NT2/D1 (cell line): ENCODE results near the gene WASF2.
A peak's percentile ranks its signal among the peaks of the same experiment; 100 is the strongest.
"Not testable (repeated sequence)": the region's sequence is repeated elsewhere in the genome, so short reads cannot be mapped to it uniquely, and the experiment has no call there.

Source experiments
- DNase-seq: peaks from one replicate; pipeline ENCODE4 v3.0.0-alpha.2; 2011; ENCODE audit warnings: low read depth, low spot score
- H3K27me3 ChIP-seq: 2 replicates; pipeline ENCODE4 v1.6.0; 2011; ENCODE audit warnings: mild to moderate bottlenecking; ENCODE audit not compliant: insufficient read length, insufficient read depth
- H3K36me3 ChIP-seq: 2 replicates; pipeline ENCODE4 v1.6.1; 2011; ENCODE audit warnings: mild to moderate bottlenecking, low read length, mixed read lengths; ENCODE audit not compliant: insufficient read depth, insufficient read length
- H3K4me1 ChIP-seq: 2 replicates; pipeline ENCODE4 v1.5.1; 2011; ENCODE audit not compliant: insufficient read depth, insufficient read length
- H3K4me3 ChIP-seq: 2 replicates; pipeline ENCODE4 v1.5.1; 2011; ENCODE audit warnings: low read depth; ENCODE audit not compliant: insufficient read length
- H3K9ac ChIP-seq: 2 replicates; pipeline ENCODE4 v1.6.0; 2011; ENCODE audit warnings: low read depth; ENCODE audit not compliant: insufficient read length
- H3K9me3 ChIP-seq: 2 replicates; pipeline ENCODE4 v1.5.1; 2011; ENCODE audit warnings: mild to moderate bottlenecking, low read length; ENCODE audit not compliant: insufficient read depth
- SUZ12 ChIP-seq: IDR thresholded peaks from 2 replicates; pipeline ENCODE4 v1.6.1; 2011; ENCODE audit not compliant: insufficient read length, insufficient read depth; ENCODE audit errors: extremely low read depth
- YY1 ChIP-seq: IDR thresholded peaks from 2 replicates; pipeline ENCODE4 v1.6.1; 2011; ENCODE audit not compliant: insufficient read length, insufficient read depth
- ZNF274 ChIP-seq: IDR thresholded peaks from 2 replicates; pipeline ENCODE4 v1.6.1; 2011; ENCODE audit warnings: mild to moderate bottlenecking, low read depth, low read length

Gene WASF2

GRCh38 chr1:27394925-27395324, 95.0 kb downstream of the WASF2 start:
- Histone ChIP-seq H3K4me1 (peaks cover 51% of the 10 kb centered on the region), H3K27me3 (peaks cover 12% of the 10 kb centered on the region), H3K9ac (no peak overlapping the region), H3K36me3 (peaks cover 13% of the 10 kb centered on the region), H3K4me3 (no peak overlapping the region), H3K9me3 (no peaks in the 10 kb centered on the region)
- TF ChIP-seq SUZ12: no peak
- DNase-seq: no peak

DNA sequence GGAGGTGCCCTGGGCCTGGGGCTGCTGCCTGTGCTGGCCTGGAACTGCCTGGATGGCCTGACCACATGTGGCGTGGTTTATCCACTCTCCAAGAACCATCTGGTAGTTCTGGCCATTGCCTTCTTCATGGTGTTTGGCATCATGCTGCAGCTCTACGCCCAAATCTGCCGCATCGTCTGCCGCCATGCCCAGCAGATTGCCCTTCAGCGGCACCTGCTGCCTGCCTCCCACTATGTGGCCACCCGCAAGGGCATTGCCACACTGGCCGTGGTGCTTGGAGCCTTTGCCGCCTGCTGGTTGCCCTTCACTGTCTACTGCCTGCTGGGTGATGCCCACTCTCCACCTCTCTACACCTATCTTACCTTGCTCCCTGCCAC, 95.7 kb downstream of the WASF2 start:
- DNase-seq: no peak
- H3K4me1 ChIP-seq: peaks cover 45% of the 10 kb centered on the region
- H3K9ac ChIP-seq: no peak overlapping the region
- peaks cover 13% of the 10 kb centered on the region for H3K36me3 ChIP-seq
- H3K27me3 ChIP-seq: peaks cover 12% of the 10 kb centered on the region
- no peaks in the 10 kb centered on the region for H3K9me3 ChIP-seq
- TF ChIP-seq YY1 (no peak), ZNF274 (no peak), SUZ12 (no peak)
- H3K4me3 ChIP-seq: no peak overlapping the region

GRCh38 chr1:27393641-27394281, 96.2 kb downstream of the WASF2 start:
- Histone ChIP-seq H3K9ac (peak overlapping the region; percentile 83), H3K4me3 (peak overlapping the region; percentile 72)

GRCh38 chr1:27392778-27393635, 97.0 kb downstream of the WASF2 start:
- Histone ChIP-seq H3K9ac (peak overlapping the region; percentile 83), H3K4me3 (peak overlapping the region; percentile 72), H3K4me1 (peaks cover 34% of the 10 kb centered on the region), H3K36me3 (peaks cover 13% of the 10 kb centered on the region), H3K9me3 (no peaks in the 10 kb centered on the region), H3K27me3 (peaks cover 12% of the 10 kb centered on the region)
- DNase-seq: no peak
- no peak for TF ChIP-seq ZNF274
- no peak for TF ChIP-seq YY1
- TF ChIP-seq SUZ12: no peak

More at GRCh38 chr1:27393641-27394281, 96.2 kb downstream of the WASF2 start:
- TF ChIP-seq ZNF274: no peak
- TF ChIP-seq SUZ12: no peak
- TF ChIP-seq YY1: no peak
- DNase-seq: no peak
- peaks cover 13% of the 10 kb centered on the region for H3K36me3 ChIP-seq
- H3K9me3 ChIP-seq: no peaks in the 10 kb centered on the region
- H3K4me1 ChIP-seq: peaks cover 39% of the 10 kb centered on the region
- H3K27me3 ChIP-seq: peaks cover 12% of the 10 kb centered on the region

DNA sequence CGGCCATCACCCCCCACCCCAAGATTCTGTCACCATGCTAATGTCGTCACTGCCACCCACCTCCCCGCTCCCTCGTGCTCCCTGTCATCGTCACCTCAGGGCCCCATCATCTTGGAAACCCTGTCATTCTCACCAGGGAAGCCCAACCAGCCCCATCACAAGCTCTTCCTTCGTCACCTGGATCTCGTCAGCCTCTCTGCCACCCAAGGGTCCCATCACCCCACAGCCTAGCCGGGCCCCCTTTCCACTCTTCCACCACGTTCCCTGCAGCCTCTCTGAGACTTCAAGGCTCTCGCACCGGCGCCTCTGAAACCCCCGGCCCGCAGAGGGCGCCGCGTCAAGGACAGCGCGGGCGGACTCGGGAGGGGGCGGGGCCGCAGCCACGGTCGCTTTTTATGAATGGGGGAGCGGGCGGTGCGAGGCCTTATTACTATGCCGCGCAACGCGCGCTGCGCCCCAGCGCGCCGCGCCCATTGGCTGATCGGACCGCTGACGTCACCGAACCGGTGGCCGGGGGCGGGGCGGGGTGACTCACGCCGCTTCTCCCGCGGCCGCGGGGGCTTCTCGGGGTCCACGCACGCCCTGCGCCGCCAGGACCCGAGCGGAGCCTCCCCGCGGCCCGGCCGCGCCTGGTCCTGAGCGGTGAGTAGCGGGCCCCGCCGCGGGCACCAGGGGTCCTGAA, 97.7 kb downstream of the WASF2 start, which contains the start of gene GPR3:
TSS of gene GPR3 (plus strand) at position 527 of the 682 bp plus-strand sequence. CDS start 1,177 bp downstream, outside the sequence.
- TF ChIP-seq SUZ12 (no peak), YY1 (no peak), ZNF274 (no peak)
- DNase-seq: peak; percentile 96
- Histone ChIP-seq H3K27me3 (peaks cover 12% of the 10 kb centered on the region), H3K9me3 (no peaks in the 10 kb centered on the region), H3K36me3 (peaks cover 13% of the 10 kb centered on the region), H3K4me3 (peak within 1 kb of the TSS; percentile 72), H3K4me1 (peaks cover 30% of the 10 kb centered on the region), H3K9ac (peak within 1 kb of the TSS; percentile 83)

- TF ChIP-seq YY1: no peak
- TF ChIP-seq ZNF274: no peak
- Histone ChIP-seq H3K4me1 (peaks cover 27% of the 10 kb centered on the region), H3K36me3 (peaks cover 13% of the 10 kb centered on the region), H3K9ac (peak overlapping the region; percentile 58), H3K9me3 (no peaks in the 10 kb centered on the region), H3K27me3 (peaks cover 12% of the 10 kb centered on the region), H3K4me3 (no peak overlapping the region)
- no peak for DNase-seq
These were observed 98.4 kb downstream of the WASF2 start for GRCh38 chr1:27391511-27392095.

DNA sequence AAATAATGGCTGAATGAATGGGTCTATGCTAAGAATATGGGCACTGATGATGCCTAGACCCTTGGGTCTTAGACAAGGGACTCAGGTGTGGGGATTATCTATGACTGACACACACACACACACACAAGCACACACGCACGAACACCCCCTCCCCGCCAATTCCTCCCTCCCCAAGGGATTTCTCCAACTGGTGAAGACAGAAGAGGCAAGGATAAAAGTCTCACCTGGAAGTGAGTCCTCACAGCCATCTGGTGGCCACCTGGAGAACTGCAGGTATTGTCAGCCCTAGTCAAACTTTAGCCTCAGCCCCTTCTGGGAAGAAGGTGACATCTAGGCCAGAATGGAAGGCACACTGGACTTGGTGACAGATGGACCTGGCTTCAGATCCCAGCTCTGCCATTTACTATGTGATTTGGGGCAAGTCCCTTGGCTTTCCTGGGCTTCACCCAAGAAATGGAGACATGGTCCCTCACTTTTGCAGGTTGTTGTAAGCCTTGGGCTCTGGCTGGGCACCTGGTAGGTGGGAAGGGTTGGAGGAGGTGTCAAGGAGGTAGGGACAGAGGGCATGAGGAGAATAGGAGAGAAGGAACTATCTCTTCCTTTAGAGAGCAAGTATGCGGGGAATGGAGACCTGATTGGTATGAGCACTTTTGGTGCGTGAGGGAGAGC, 101.5 kb downstream of the WASF2 start:
- Histone ChIP-seq H3K9ac (no peak overlapping the region), H3K4me3 (no peak overlapping the region), H3K36me3 (no peaks in the 10 kb centered on the region), H3K4me1 (peaks cover 20% of the 10 kb centered on the region), H3K9me3 (no peaks in the 10 kb centered on the region), H3K27me3 (peaks cover 12% of the 10 kb centered on the region)
- no peak for DNase-seq
- TF ChIP-seq ZNF274: no peak
- TF ChIP-seq SUZ12: no peak
- TF ChIP-seq YY1: no peak

GRCh38 chr1:27384797-27385196, 105.2 kb downstream of the WASF2 start:
- H3K4me1 ChIP-seq, H3K36me3 ChIP-seq, H3K9me3 ChIP-seq, H3K4me3 ChIP-seq, DNase-seq, H3K9ac ChIP-seq: not testable (repeated sequence)
- peaks cover 27% of the 10 kb centered on the region for H3K27me3 ChIP-seq
